A673 (cell line): ENCODE measurements around the gene SHOX. TPM values are rescaled to one million over a fixed set of nuclear protein-coding genes. Genes with fewer than 3 reads are reported as not detected.
"Not testable (repeated sequence)": the region's sequence is repeated elsewhere in the genome, so short reads cannot be mapped to it uniquely, and the experiment has no call there.

Source experiments
- BruUV-seq: library from RNA; stranded (reverse); fragments of 400-500 nt; replicated peaks from 2 replicates; lab custom pipeline; 2021; lab: Mats Ljungman, UMichigan
- CTCF ChIA-PET: fragments of 300-600 bp; sonication (Branson Sonifier 250); formaldehyde crosslinking; loops from one replicate; lab custom pipeline; 2022; ENCODE audit warnings: antibody characterized with exemption; lab: Charles Lee
- POLR2A ChIA-PET: fragments of 300-600 bp; sonication (Branson Sonifier 250); formaldehyde crosslinking; loops from one replicate; lab custom pipeline; 2022; ENCODE audit warnings: antibody characterized with exemption; ENCODE audit not compliant: low non-redundant PET; lab: Charles Lee
- DNase-seq: peaks from one replicate; pipeline ENCODE4 v3.0.0-alpha.2; 2015; ENCODE audit warnings: low spot score
- H3K27ac ChIP-seq: fragments of 200-600 bp; sonication (generic); 2 replicates; pipeline ENCODE4 v1.5.1; 2016; ENCODE audit warnings: mixed run types, low read depth, mild to moderate bottlenecking, mixed read lengths, antibody characterized with exemption, low read length; ENCODE audit not compliant: poor library complexity, severe bottlenecking
- H3K27me3 ChIP-seq: fragments of 200-600 bp; sonication (generic); replicated peaks from 2 replicates; pipeline ENCODE4 v1.6.1; 2017; ENCODE audit warnings: mixed run types, low read depth, mild to moderate bottlenecking, mixed read lengths, antibody characterized with exemption, low read length; ENCODE audit not compliant: insufficient read depth, poor library complexity
- H3K36me3 ChIP-seq: fragments of 200-600 bp; sonication (generic); 2 replicates; pipeline ENCODE4 v1.6.1; 2016; ENCODE audit warnings: mixed run types, mild to moderate bottlenecking, mixed read lengths, antibody characterized with exemption, low read length; ENCODE audit not compliant: insufficient read depth, poor library complexity, severe bottlenecking
- H3K4me1 ChIP-seq: fragments of 200-600 bp; sonication (generic); 2 replicates; pipeline ENCODE4 v1.6.1; 2017; ENCODE audit warnings: mixed run types, mild to moderate bottlenecking, mixed read lengths, antibody characterized with exemption, low read length; ENCODE audit not compliant: insufficient read depth, poor library complexity, severe bottlenecking
- H3K4me3 ChIP-seq: fragments of 200-600 bp; sonication (generic); 2 replicates; pipeline ENCODE4 v1.5.1; 2016; ENCODE audit warnings: low read depth, mixed run types, mild to moderate bottlenecking, mixed read lengths, low read length; ENCODE audit not compliant: poor library complexity, severe bottlenecking
- H3K9me3 ChIP-seq: fragments of 200-600 bp; sonication (generic); 2 replicates; pipeline ENCODE4 v1.6.1; 2016; ENCODE audit warnings: mixed run types, low read depth, mild to moderate bottlenecking, mixed read lengths, antibody characterized with exemption, low read length; ENCODE audit not compliant: poor library complexity, severe bottlenecking
- EZH2 ChIP-seq: fragments of 200-600 bp; sonication (generic); IDR thresholded peaks from 2 replicates; pipeline ENCODE4 v1.6.1; 2017; ENCODE audit warnings: borderline replicate concordance, low read depth, mild to moderate bottlenecking, mixed read lengths, antibody characterized with exemption, low read length; ENCODE audit not compliant: poor library complexity, severe bottlenecking
- intact Hi-C: fragments of 100-400 bp; cut with micrococcal nuclease; formaldehyde crosslinking; loops from one replicate; pipeline ENCODE4 v1.10.0; 2022; ENCODE audit not compliant: unreplicated experiment
- total RNA-seq: library from RNA; stranded (reverse); gene quantifications from 2 replicates; pipeline ENCODE4 v1.2.3, GENCODE V29; 2021
- TF ChIP-seq, protein P1 (sequence below): fragments of 300-800, 200-600 bp; sonication (generic); conservative IDR thresholded peaks from 2 replicates; pipeline ENCODE4 v1.5.1; 2017; ENCODE audit warnings: low read depth, mild to moderate bottlenecking, antibody characterized with exemption, low read length, moderate library complexity, mixed read lengths

Gene SHOX
- total RNA-seq, 1 experiment from 2014 or later = not detected

DNA sequence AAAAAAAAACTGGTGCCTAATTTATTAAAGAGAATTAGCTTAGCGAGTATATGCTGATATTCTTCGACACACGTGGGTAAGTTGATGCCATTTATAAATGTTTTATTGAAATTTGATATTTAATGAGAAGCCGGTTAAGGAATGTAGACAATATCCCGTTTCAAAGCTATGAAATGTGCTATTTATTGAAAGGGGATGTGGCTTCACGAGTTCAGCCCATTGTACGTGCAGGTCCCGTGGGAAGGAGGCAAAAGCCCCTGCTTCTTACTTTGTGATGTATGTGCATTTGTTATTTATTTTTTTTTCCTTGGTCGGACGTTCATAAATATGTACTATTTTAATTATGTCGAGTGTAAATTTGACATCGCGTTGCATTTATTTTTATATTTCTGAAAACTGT is 20.2 kb downstream of the SHOX start:
- Histone ChIP-seq H3K36me3 (no peaks in the 10 kb centered on the region), H3K4me3 (no peak overlapping the region), H3K4me1 (no peaks in the 10 kb centered on the region), H3K27ac (no peak overlapping the region), H3K9me3 (no peaks in the 10 kb centered on the region), H3K27me3 (peaks cover 3% of the 10 kb centered on the region)
- ChIA-PET CTCF (no interaction called here), POLR2A (no interaction called here)
- intact Hi-C loops = no loop called here
- BruUV-seq = no TSS peak
- no peak for TF ChIP-seq EZH2
- TF ChIP-seq, protein P1, sequence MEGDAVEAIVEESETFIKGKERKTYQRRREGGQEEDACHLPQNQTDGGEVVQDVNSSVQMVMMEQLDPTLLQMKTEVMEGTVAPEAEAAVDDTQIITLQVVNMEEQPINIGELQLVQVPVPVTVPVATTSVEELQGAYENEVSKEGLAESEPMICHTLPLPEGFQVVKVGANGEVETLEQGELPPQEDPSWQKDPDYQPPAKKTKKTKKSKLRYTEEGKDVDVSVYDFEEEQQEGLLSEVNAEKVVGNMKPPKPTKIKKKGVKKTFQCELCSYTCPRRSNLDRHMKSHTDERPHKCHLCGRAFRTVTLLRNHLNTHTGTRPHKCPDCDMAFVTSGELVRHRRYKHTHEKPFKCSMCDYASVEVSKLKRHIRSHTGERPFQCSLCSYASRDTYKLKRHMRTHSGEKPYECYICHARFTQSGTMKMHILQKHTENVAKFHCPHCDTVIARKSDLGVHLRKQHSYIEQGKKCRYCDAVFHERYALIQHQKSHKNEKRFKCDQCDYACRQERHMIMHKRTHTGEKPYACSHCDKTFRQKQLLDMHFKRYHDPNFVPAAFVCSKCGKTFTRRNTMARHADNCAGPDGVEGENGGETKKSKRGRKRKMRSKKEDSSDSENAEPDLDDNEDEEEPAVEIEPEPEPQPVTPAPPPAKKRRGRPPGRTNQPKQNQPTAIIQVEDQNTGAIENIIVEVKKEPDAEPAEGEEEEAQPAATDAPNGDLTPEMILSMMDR = no peak
- DNase-seq = no peak

DNA sequence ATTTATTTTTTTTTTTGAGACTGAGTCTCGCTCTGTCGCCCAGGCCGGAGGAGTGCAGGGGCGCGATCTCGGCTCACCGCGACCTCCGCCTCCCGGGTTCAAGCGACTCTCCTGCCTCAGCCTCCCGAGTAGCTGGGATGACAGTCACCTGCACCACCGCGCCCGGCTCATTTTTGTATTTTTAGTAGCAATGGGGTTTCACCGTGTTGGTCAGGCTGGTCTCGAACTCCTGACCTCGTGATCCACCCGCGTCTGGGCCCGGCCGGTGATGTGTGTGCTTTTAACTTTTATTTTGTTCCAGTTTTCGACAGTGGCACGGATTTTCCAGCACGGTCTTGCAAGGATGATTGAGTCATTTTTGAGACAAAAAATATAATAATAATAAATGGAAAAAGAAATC is 21.3 kb downstream of the SHOX start:
- H3K36me3 ChIP-seq, intact Hi-C loops, POLR2A ChIA-PET, H3K27me3 ChIP-seq, DNase-seq, H3K4me3 ChIP-seq, H3K27ac ChIP-seq, BruUV-seq, CTCF ChIA-PET, H3K9me3 ChIP-seq, H3K4me1 ChIP-seq: not testable (repeated sequence)

DNA sequence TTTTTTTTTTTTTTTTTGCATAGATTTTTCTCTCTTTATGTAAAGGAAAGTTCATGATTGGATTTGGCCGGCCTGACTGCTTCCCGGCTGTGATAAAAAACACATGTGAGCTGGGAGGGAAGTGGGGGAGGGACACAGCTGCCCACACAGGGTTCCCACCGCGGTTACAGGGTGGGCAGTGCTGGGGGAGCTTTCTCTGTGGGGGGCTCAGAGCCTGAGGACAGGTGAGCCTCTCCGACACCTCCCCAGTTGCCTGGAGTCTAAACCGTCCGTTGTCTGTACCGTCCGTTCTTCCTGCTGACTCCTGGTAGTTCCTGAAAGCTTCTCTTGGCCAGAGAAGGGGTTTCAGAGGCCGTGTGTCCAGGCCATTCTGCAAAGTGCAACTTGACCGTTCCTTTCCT is 21.8 kb downstream of the SHOX start:
- Histone ChIP-seq H3K36me3 (no peaks in the 10 kb centered on the region), H3K4me1 (no peaks in the 10 kb centered on the region), H3K9me3 (no peaks in the 10 kb centered on the region), H3K27ac (no peak overlapping the region), H3K27me3 (no peaks in the 10 kb centered on the region), H3K4me3 (no peak overlapping the region)
- intact Hi-C loops = no loop called here
- TF ChIP-seq EZH2 = no peak
- TF ChIP-seq, protein P1 = no peak
- no TSS peak for BruUV-seq
- ChIA-PET CTCF (no interaction called here), POLR2A (no interaction called here)
- DNase-seq = no peak

DNA sequence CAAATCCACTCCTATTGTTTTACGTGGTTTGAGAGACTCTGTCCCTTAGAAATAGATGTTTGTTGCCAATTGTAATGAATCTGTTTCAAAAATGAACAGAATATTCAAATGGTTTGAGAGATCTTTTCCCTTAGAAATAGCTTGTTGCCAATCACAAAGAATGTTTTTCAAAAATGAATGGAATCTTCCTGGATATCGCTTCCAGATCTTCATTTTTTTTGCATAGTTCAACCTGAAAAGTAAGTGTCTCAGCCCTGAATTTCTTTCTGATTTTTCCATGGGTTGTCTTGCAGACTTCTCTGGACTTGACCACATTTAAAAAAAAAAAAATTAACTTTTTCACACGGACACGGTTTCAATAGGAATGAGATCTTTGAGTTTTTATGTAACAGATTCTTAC is 22.7 kb downstream of the SHOX start:
- intact Hi-C loops = no loop called here
- ChIA-PET POLR2A (no interaction called here), CTCF (no interaction called here)

More for the DNA sequence above, 22.7 kb downstream of the SHOX start:
- no peak for DNase-seq
- TF ChIP-seq, protein P1 = no peak
- TF ChIP-seq EZH2 = no peak
- BruUV-seq = no TSS peak
- Histone ChIP-seq H3K4me1 (no peaks in the 10 kb centered on the region), H3K27ac (no peak overlapping the region), H3K27me3 (no peaks in the 10 kb centered on the region), H3K9me3 (no peaks in the 10 kb centered on the region), H3K36me3 (no peaks in the 10 kb centered on the region), H3K4me3 (no peak overlapping the region)
